GM21381 (cell line): ENCODE data around the gene SLIT3.
"Not testable (repeated sequence)": the region's sequence is repeated elsewhere in the genome, so short reads cannot be mapped to it uniquely, and the experiment has no call there.

ENCODE experiments used
- ATAC-seq: cut with Tn5 transposase; IDR thresholded peaks from one replicate; pipeline ENCODE4 v1.9.1; 2021; ENCODE audit warnings: mild to moderate bottlenecking, moderate library complexity; ENCODE audit not compliant: unreplicated experiment

SLIT3 gene

GRCh38 chr5:168637793-168638192 lies 663.1 kb downstream of the SLIT3 start:
- ATAC-seq, result no peak

- ATAC-seq, result no peak
These were observed 663.7 kb downstream of the SLIT3 start for GRCh38 chr5:168637281-168637680.

- not testable (repeated sequence) for ATAC-seq
These were observed 670.0 kb downstream of the SLIT3 start for GRCh38 chr5:168630958-168631357.

GRCh38 chr5:168624850-168625364 lies 676.0 kb downstream of the SLIT3 start:
- no peak for ATAC-seq

- ATAC-seq, result no peak
These were observed 680.1 kb downstream of the SLIT3 start for GRCh38 chr5:168620807-168621206.

GRCh38 chr5:168614661-168615060 lies 686.3 kb downstream of the SLIT3 start:
- no peak for ATAC-seq

- ATAC-seq, result no peak
These were observed 686.9 kb downstream of the SLIT3 start for GRCh38 chr5:168613996-168614395.

GRCh38 chr5:168613396-168613795 lies 687.5 kb downstream of the SLIT3 start:
- no peak for ATAC-seq

GRCh38 chr5:168612996-168613395 lies 687.9 kb downstream of the SLIT3 start:
- ATAC-seq, result no peak

GRCh38 chr5:168612123-168612522 lies 688.8 kb downstream of the SLIT3 start:
- no peak for ATAC-seq
